D721Med (cell line): ENCODE data around the gene SIGLEC7.

Experiments used
- DNase-seq: peaks from one replicate; pipeline ENCODE4 v3.0.0; 2011; ENCODE audit warnings: low spot score; ENCODE audit not compliant: insufficient read length
- FAIRE-seq: peaks from 2 replicates; lab custom pipeline; 2011; peaks lifted over from hg19 to GRCh38; lab: Jason Lieb, UNC
- CTCF ChIP-seq: IDR thresholded peaks from 2 replicates; pipeline ENCODE4 v1.5.1; 2012; ENCODE audit warnings: mild to moderate bottlenecking, control low read depth; ENCODE audit not compliant: insufficient read depth; ENCODE audit errors: missing control alignments

SIGLEC7 gene

GRCh38 chr19:51107406-51108065 lies 34.6 kb upstream of the SIGLEC7 start:
- no peak for FAIRE-seq
- no peak for DNase-seq
- TF ChIP-seq CTCF = no peak

- FAIRE-seq (no peak), DNase-seq (peak; percentile 69)
- TF ChIP-seq CTCF = no peak
These were observed 33.9 kb upstream of the SIGLEC7 start, which contains the start of gene CTU1 for GRCh38 chr19:51108066-51108804. TSS of gene CTU1 (minus strand) at chr19:51108409. CDS start at chr19:51104569, 3,840 bp downstream.

- TF ChIP-seq CTCF = no peak
- no peak for DNase-seq
- no peak for FAIRE-seq
These were observed 33.3 kb upstream of the SIGLEC7 start for GRCh38 chr19:51108805-51109146.

GRCh38 chr19:51110666-51110971 lies 31.5 kb upstream of the SIGLEC7 start:
- DNase-seq = no peak
- no peak for FAIRE-seq
- TF ChIP-seq CTCF = no peak

GRCh38 chr19:51111606-51112005 lies 30.5 kb upstream of the SIGLEC7 start:
- FAIRE-seq (no peak), DNase-seq (no peak)
- no peak for TF ChIP-seq CTCF

- DNase-seq = no peak
- no peak for TF ChIP-seq CTCF
- no peak for FAIRE-seq
These were observed 27.9 kb upstream of the SIGLEC7 start for GRCh38 chr19:51114087-51114729.
